HCT116 (cell line): ENCODE data around the gene PIGW. TPM values are rescaled to one million over a fixed set of nuclear protein-coding genes. Genes with fewer than 3 reads are reported as not detected.

Source experiments
- ATAC-seq: fragments of 200-7000 bp; cut with Tn5 transposase; 2 replicates; pipeline ENCODE4 v1.9.1; 2020; ENCODE audit warnings: mild to moderate bottlenecking, moderate library complexity
- BruUV-seq: library from RNA; stranded (reverse); fragments of 400-500 nt; replicated peaks from 2 replicates; lab custom pipeline; 2021; lab: Mats Ljungman, UMichigan
- CTCF ChIA-PET: fragments of 300-600 bp; sonication (Branson Sonifier 250); formaldehyde crosslinking; loops from one replicate; lab custom pipeline; 2021; ENCODE audit warnings: antibody characterized with exemption; lab: Charles Lee
- POLR2A ChIA-PET: fragments of 300-600, 350-600 bp; sonication (Branson Sonifier 250); formaldehyde crosslinking; loops from one replicate; lab custom pipeline; 2021; ENCODE audit warnings: antibody characterized with exemption; lab: Charles Lee
- RAD21 ChIA-PET, 2 experiments: fragments of 300-600 bp; sonication (Branson Sonifier 250); formaldehyde crosslinking; loops; one replicate each; lab custom pipeline; 2023; ENCODE audit warnings: low total read pairs in 2 of 2; ENCODE audit not compliant: uncharacterized antibody in 2 of 2, unreplicated experiment in 2 of 2, low non-redundant PET in 1 of 2; lab: Charles Lee
- DNase-seq: peaks from one replicate; pipeline ENCODE4 v3.0.0-alpha.2; 2010; ENCODE audit warnings: low read depth, low spot score
- H2AFZ ChIP-seq: fragments of 200-600 bp; shearing (Covaris generic), sonication (generic); 2 replicates; pipeline ENCODE4 v1.6.1; 2017; ENCODE audit warnings: low read depth, mixed run types, mixed read lengths, antibody characterized with exemption, low read length; ENCODE audit not compliant: poor library complexity, severe bottlenecking
- H3K27ac ChIP-seq: 2 replicates; pipeline ENCODE4 v1.5.1; 2012; ENCODE audit warnings: low read depth, low read length
- H3K27me3 ChIP-seq: fragments of 200-600 bp; sonication (generic); 2 replicates; pipeline ENCODE4 v1.6.1; 2016; ENCODE audit warnings: mixed run types, low read length, mixed read lengths; ENCODE audit not compliant: insufficient read depth
- H3K36me3 ChIP-seq, 2 experiments: fragments of 200-500 bp in 1 of 2; fragments of 200-600 bp in 1 of 2; sonication (Bioruptor generic) in 1 of 2; sonication (generic) in 1 of 2; 2 replicates each; pipeline versions ENCODE4 v1.5.1 to v1.6.1; 2014 to 2016; ENCODE audit warnings: low read length in 2 of 2, inconsistent platforms in 1 of 2, mixed read lengths in 1 of 2, mixed run types in 1 of 2; ENCODE audit not compliant: insufficient read depth in 2 of 2, control insufficient read depth in 1 of 2
- H3K4me1 ChIP-seq, 2 experiments: fragments of 200-600 bp in 1 of 2; sonication (generic) in 1 of 2; 2 replicates each; pipeline versions ENCODE4 v1.5.1 to v1.6.1; 2012 to 2017; ENCODE audit warnings: low read length in 2 of 2, inconsistent platforms in 1 of 2, mild to moderate bottlenecking in 1 of 2, mixed read lengths in 1 of 2, mixed run types in 1 of 2, moderate library complexity in 1 of 2; ENCODE audit not compliant: insufficient read depth in 2 of 2, control insufficient read depth in 1 of 2
- H3K4me2 ChIP-seq: fragments of 200-600 bp; sonication (generic); 2 replicates; pipeline ENCODE4 v1.6.1; 2017; ENCODE audit warnings: mixed run types, low read length, mixed read lengths
- H3K4me3 ChIP-seq, 2 experiments: fragments of 200-600 bp in 1 of 2; sonication (generic) in 1 of 2; replicated peaks in 1 of 2; 2 replicates each; pipeline ENCODE4 v1.5.1; 2011 to 2016; ENCODE audit warnings: low read length in 2 of 2, control low read depth in 1 of 2, low read depth in 1 of 2, mild to moderate bottlenecking in 1 of 2, mixed read lengths in 1 of 2, mixed run types in 1 of 2
- H3K79me2 ChIP-seq: fragments of 200-600 bp; sonication (generic); 2 replicates; pipeline ENCODE4 v1.6.1; 2017; ENCODE audit warnings: mild to moderate bottlenecking, mixed run types, low read length, moderate library complexity, mixed read lengths; ENCODE audit not compliant: insufficient read depth
- H3K9ac ChIP-seq: fragments of 200-600 bp; sonication (generic); 2 replicates; pipeline ENCODE4 v1.6.1; 2016; ENCODE audit warnings: low read length, mixed read lengths
- H3K9me2 ChIP-seq: fragments of 200-600 bp; sonication (generic), shearing (Covaris generic); 2 replicates; pipeline ENCODE4 v1.6.1; 2017; ENCODE audit warnings: mixed run types, mild to moderate bottlenecking, moderate library complexity; ENCODE audit not compliant: insufficient read depth
- H3K9me3 ChIP-seq, 2 experiments: fragments of 200-500 bp in 1 of 2; fragments of 200-600 bp in 1 of 2; sonication (Bioruptor generic) in 1 of 2; sonication (generic) in 1 of 2; 2 replicates each; pipeline ENCODE4 v1.6.1; 2014 to 2017; ENCODE audit warnings: low read length in 2 of 2, mixed read lengths in 2 of 2, inconsistent platforms in 1 of 2, low read depth in 1 of 2, mild to moderate bottlenecking in 1 of 2, mixed run types in 1 of 2, moderate library complexity in 1 of 2; ENCODE audit not compliant: control insufficient read depth in 1 of 2, insufficient read depth in 1 of 2
- H4K20me1 ChIP-seq: fragments of 200-600 bp; sonication (generic), shearing (Covaris generic); 2 replicates; pipeline ENCODE4 v1.6.1; 2017; ENCODE audit warnings: mixed run types, mild to moderate bottlenecking, moderate library complexity; ENCODE audit not compliant: insufficient read depth
- CEBPB ChIP-seq: IDR thresholded peaks from 2 replicates; pipeline ENCODE4 v1.6.1; 2012; ENCODE audit warnings: low read depth
- EGR1 ChIP-seq: IDR thresholded peaks from 2 replicates; pipeline ENCODE4 v1.6.1; 2012; ENCODE audit warnings: low read depth
- ELF1 ChIP-seq: IDR thresholded peaks from 2 replicates; pipeline ENCODE4 v1.6.1; 2012; ENCODE audit warnings: low read depth, borderline replicate concordance
- EZH2 ChIP-seq: fragments of 200-600 bp; sonication (generic); IDR thresholded peaks from 2 replicates; pipeline ENCODE4 v1.6.1; 2017; ENCODE audit warnings: antibody characterized with exemption, mixed run types
- JUND ChIP-seq: IDR thresholded peaks from 2 replicates; pipeline ENCODE4 v1.6.1; 2012
- POLR2A ChIP-seq: IDR thresholded peaks from 2 replicates; pipeline ENCODE4 v1.7.0; 2011; ENCODE audit warnings: borderline replicate concordance; ENCODE audit not compliant: insufficient read depth, insufficient read length; ENCODE audit errors: extremely low read depth
- POLR2AphosphoS5 ChIP-seq: IDR thresholded peaks from 2 replicates; pipeline ENCODE4 v1.6.1; 2011; ENCODE audit warnings: mild to moderate bottlenecking, low read depth, low read length, moderate library complexity
- RAD21 ChIP-seq: IDR thresholded peaks from 2 replicates; pipeline ENCODE4 v1.6.1; 2012; ENCODE audit warnings: low read depth, mild to moderate bottlenecking
- REST ChIP-seq: IDR thresholded peaks from 2 replicates; pipeline ENCODE4 v1.6.1; 2012; ENCODE audit warnings: low read depth
- SRF ChIP-seq: IDR thresholded peaks from 2 replicates; pipeline ENCODE4 v1.6.1; 2012; ENCODE audit warnings: low read depth
- TCF7L2 ChIP-seq: IDR thresholded peaks from 2 replicates; pipeline ENCODE4 v1.7.0; 2011; ENCODE audit warnings: borderline replicate concordance, inconsistent platforms; ENCODE audit not compliant: insufficient read depth, insufficient read length; ENCODE audit errors: extremely low read depth
- YY1 ChIP-seq: IDR thresholded peaks from 2 replicates; pipeline ENCODE4 v1.6.1; 2011; ENCODE audit warnings: low read length, low read depth, moderate library complexity, mild to moderate bottlenecking; ENCODE audit not compliant: insufficient replicate concordance; ENCODE audit errors: extremely low read depth
- ZBTB33 ChIP-seq: IDR thresholded peaks from 2 replicates; pipeline ENCODE4 v1.6.1; 2011; ENCODE audit warnings: mild to moderate bottlenecking, low read length, moderate library complexity; ENCODE audit not compliant: insufficient replicate concordance; ENCODE audit errors: extremely low read depth
- intact Hi-C: fragments of 100-400 bp; cut with micrococcal nuclease; formaldehyde crosslinking; loops from 2 replicates; pipeline ENCODE4 v1.10.0; 2022
- total RNA-seq: library from RNA; stranded (reverse); gene quantifications from one replicate; pipeline ENCODE4 v1.2.1, GENCODE V29; 2021; ENCODE audit not compliant: unreplicated experiment

Gene PIGW
- total RNA-seq, 1 experiment from 2014 or later = 16.4 TPM

DNA sequence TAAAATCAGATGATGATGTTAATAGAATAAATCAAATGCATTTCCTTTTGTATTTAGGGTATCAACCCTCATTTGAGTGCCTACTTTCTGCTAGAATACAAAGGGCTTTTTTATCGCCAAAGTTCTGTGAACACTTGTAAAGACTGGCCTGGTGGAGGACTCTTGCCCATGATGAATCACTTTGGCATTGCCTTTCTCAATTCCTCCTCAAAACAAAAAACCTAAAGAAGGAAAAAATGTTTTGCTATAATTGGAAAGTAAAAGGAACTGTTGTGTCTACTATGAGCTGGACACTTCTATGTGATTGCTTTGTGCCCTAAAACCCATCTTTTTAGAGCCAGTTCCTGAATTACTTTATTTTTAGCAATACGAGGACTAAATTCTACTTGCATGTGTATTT, 43.9 kb downstream of the PIGW start:
- TSS peak; percentile 17 for BruUV-seq
- no peak for DNase-seq
- Histone ChIP-seq H3K9ac (no peak overlapping the region), H3K27me3 (no peaks in the 10 kb centered on the region), H3K36me3 (peaks cover 18 to 20% of the 10 kb centered on the region in 2 experiments; a peak in 3 of 4 replicates), H3K4me2 (no peak overlapping the region), H3K9me2 (no peaks in the 10 kb centered on the region), H2AFZ (no peak overlapping the region), H3K4me1 (no peaks in the 10 kb centered on the region), H3K27ac (no peak overlapping the region), H3K79me2 (peaks cover 43% of the 10 kb centered on the region), H3K9me3 (no peaks in the 10 kb centered on the region), H3K4me3 (no peak overlapping the region), H4K20me1 (no peaks in the 10 kb centered on the region)
- ChIA-PET POLR2A (no interaction called here), RAD21 (no interaction called here), CTCF (no interaction called here)
- no peak for ATAC-seq
- TF ChIP-seq REST = no peak
- no peak for TF ChIP-seq YY1
- TF ChIP-seq TCF7L2 = no peak
- no peak for TF ChIP-seq SRF
- no peak for TF ChIP-seq RAD21
- TF ChIP-seq POLR2A = no peak
- intact Hi-C loops = no loop called here

- Histone ChIP-seq H3K9ac (no peak overlapping the region), H3K79me2 (peaks cover 13% of the 10 kb centered on the region; the same call in 1 of the 2 replicates), H3K27me3 (no peaks in the 10 kb centered on the region), H3K4me2 (no peak overlapping the region), H4K20me1 (no peaks in the 10 kb centered on the region; the same call in 1 of the 2 replicates), H3K9me2 (no peaks in the 10 kb centered on the region), H2AFZ (no peak overlapping the region), H3K27ac (no peak overlapping the region), H3K36me3 (peaks cover 23 to 47% of the 10 kb centered on the region in 2 experiments), H3K9me3 (no peaks in the 10 kb centered on the region), H3K4me1 (no peaks in the 10 kb centered on the region)
- CTCF ChIA-PET = interaction anchor here (1.7 kb wide), 1 partner anchor 19 kb away, joined by 7 read pairs; no protein-coding TSS in a partner anchor
- BruUV-seq = no TSS peak
- intact Hi-C loops = no loop called here
- no peak for DNase-seq
- no peak for TF ChIP-seq POLR2A
- TF ChIP-seq TCF7L2 = no peak
- TF ChIP-seq ZBTB33 = no peak
- no peak for TF ChIP-seq EZH2
- TF ChIP-seq EGR1 = no peak
- TF ChIP-seq SRF = no peak
- no peak for TF ChIP-seq ELF1
- no peak for TF ChIP-seq CEBPB
- TF ChIP-seq POLR2AphosphoS5 = no peak
- no peak for TF ChIP-seq YY1
- TF ChIP-seq JUND = no peak
- TF ChIP-seq, all 23 proteins: peak for 0
- no peak overlapping the region for H3K4me3 ChIP-seq
- RAD21 ChIA-PET = no interaction called here
- POLR2A ChIA-PET = no interaction called here
- no peak for ATAC-seq
Observed at GRCh38 chr17:36583787-36584186, 49.0 kb downstream of the PIGW start.
